Measurements from ENCODE around the gene ADORA2B. TPM values are rescaled to one million over a fixed set of nuclear protein-coding genes. Genes with fewer than 3 reads are reported as not detected.
"Not testable (repeated sequence)": the region's sequence is repeated elsewhere in the genome, so short reads cannot be mapped to it uniquely, and the experiment has no call there.

The ADORA2B gene
- total RNA-seq, 1 donor from 2014 or later, result 0.32 TPM

DNA sequence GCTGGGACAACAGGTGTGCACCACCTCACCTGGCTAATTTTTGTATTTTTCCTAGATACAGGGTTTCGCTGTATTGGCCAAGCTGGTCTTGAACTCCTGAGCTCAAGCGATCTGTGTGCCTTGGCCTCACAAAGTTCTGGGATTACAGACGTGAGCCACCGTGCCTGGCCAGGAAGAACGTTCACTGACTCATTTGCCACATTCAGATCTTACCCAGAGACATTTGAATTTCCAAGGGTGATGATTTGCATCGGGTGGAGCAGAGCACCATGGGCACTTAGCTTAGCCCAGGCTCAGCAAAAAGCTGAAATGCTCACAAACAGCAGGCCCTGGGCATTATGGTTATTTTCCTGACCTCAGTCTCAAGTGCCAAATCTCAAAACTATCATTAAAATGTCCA is 14.5 kb upstream of the ADORA2B start:
- no peak for DNase-seq
- Mint-ChIP-seq H3K4me1 (ENCODE audit: low read depth, unreplicated experiment) (no peaks in the 10 kb centered on the region), H3K36me3 (ENCODE audit: unreplicated experiment) (no peaks in the 10 kb centered on the region), H3K4me3 (ENCODE audit: unreplicated experiment) (no peak overlapping the region), H3K9me3 (ENCODE audit: unreplicated experiment) (peaks cover 2% of the 10 kb centered on the region), H3K27ac (ENCODE audit: unreplicated experiment) (no peak overlapping the region), H3K27me3 (ENCODE audit: unreplicated experiment) (peaks cover 11% of the 10 kb centered on the region)
- TF ChIP-seq, protein P1, sequence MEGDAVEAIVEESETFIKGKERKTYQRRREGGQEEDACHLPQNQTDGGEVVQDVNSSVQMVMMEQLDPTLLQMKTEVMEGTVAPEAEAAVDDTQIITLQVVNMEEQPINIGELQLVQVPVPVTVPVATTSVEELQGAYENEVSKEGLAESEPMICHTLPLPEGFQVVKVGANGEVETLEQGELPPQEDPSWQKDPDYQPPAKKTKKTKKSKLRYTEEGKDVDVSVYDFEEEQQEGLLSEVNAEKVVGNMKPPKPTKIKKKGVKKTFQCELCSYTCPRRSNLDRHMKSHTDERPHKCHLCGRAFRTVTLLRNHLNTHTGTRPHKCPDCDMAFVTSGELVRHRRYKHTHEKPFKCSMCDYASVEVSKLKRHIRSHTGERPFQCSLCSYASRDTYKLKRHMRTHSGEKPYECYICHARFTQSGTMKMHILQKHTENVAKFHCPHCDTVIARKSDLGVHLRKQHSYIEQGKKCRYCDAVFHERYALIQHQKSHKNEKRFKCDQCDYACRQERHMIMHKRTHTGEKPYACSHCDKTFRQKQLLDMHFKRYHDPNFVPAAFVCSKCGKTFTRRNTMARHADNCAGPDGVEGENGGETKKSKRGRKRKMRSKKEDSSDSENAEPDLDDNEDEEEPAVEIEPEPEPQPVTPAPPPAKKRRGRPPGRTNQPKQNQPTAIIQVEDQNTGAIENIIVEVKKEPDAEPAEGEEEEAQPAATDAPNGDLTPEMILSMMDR (IDR thresholded peaks at IDR 0.05; ENCODE audit: partially characterized antibody, unreplicated experiment), result no peak

DNA sequence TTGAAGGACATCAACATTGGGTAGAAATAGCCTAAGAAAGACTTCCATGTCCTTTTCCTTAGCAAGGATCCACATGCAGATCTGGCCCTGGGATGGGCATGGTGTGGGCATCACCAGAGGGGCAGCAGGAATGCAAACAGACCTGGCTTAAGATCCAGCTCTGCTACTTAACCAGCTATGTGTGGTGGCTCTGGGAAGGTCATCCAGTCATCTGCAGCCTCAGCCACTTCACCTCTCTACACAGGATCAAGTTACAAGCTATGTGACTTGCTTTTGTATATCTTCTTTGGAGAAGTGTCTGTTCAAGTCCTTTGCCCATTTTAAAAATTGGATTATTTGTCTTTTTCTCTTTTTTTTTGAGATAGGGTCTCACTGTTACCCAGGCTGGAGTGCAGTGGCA is 13.5 kb upstream of the ADORA2B start:
- Mint-ChIP-seq H3K4me3 (ENCODE audit: unreplicated experiment) (no peak overlapping the region), H3K36me3 (ENCODE audit: unreplicated experiment) (no peaks in the 10 kb centered on the region), H3K4me1 (ENCODE audit: low read depth, unreplicated experiment) (no peaks in the 10 kb centered on the region), H3K27me3 (ENCODE audit: unreplicated experiment) (peaks cover 8% of the 10 kb centered on the region), H3K27ac (ENCODE audit: unreplicated experiment) (no peak overlapping the region), H3K9me3 (ENCODE audit: unreplicated experiment) (peaks cover 2% of the 10 kb centered on the region)
- DNase-seq, result no peak
- TF ChIP-seq, protein P1 (IDR thresholded peaks at IDR 0.05; ENCODE audit: partially characterized antibody, unreplicated experiment), result no peak

DNA sequence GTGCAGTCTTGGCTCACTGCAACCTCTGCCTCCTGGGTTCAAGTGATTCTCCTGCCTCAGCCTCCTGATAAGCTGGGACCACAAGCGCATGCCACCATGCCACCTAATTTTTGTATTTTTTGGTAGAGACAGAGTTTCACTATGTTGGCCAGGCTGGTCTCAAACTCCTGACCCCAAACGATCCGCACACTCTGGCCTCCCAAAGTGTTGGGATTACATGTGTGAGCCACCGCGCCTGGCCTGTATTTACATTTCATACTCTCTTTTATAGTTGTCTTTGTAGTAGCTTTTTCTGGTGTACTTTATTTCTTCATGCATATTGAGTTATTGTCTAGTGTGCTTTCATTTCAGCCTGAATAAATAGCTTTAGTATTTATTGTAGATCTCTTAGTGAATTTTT is 10.1 kb upstream of the ADORA2B start:
- H3K4me1 Mint-ChIP-seq (ENCODE audit: low read depth, unreplicated experiment), result no peaks in the 10 kb centered on the region
- no peak for DNase-seq
- no peak overlapping the region for H3K27ac Mint-ChIP-seq (ENCODE audit: unreplicated experiment)
- H3K4me3 Mint-ChIP-seq (ENCODE audit: unreplicated experiment), result no peak overlapping the region
- H3K27me3 Mint-ChIP-seq (ENCODE audit: unreplicated experiment), result no peaks in the 10 kb centered on the region
- H3K36me3 Mint-ChIP-seq (ENCODE audit: unreplicated experiment), result no peaks in the 10 kb centered on the region
- H3K9me3 Mint-ChIP-seq (ENCODE audit: unreplicated experiment), result peaks cover under 1% of the 10 kb centered on the region
- TF ChIP-seq, protein P1 (IDR thresholded peaks at IDR 0.05; ENCODE audit: partially characterized antibody, unreplicated experiment), result no peak

DNA sequence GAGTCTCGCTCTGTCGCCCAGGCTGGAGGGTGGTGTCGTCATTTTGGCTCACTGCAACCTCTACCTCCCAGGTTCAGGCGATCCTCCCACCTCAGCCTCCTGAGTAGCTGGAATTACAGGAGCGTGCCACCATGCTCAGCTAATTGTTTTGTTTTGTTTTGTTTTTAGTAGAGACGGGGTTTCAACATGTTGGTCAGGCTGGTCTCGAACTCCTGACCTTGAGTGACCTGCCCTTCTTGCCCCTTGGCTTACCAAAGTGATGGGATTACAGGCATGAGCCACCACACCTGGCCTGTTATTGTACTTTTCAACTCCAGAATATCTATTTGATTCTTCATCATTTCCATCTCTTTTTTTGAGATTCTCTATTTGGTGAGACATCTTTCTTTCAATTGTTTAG is 9.0 kb upstream of the ADORA2B start:
- Mint-ChIP-seq H3K4me3 (ENCODE audit: unreplicated experiment) (no peak overlapping the region), H3K36me3 (ENCODE audit: unreplicated experiment) (no peaks in the 10 kb centered on the region), H3K27ac (ENCODE audit: unreplicated experiment) (no peak overlapping the region), H3K4me1 (ENCODE audit: low read depth, unreplicated experiment) (no peaks in the 10 kb centered on the region), H3K9me3 (ENCODE audit: unreplicated experiment) (peaks cover 2% of the 10 kb centered on the region), H3K27me3 (ENCODE audit: unreplicated experiment) (no peaks in the 10 kb centered on the region)
- no peak for DNase-seq
- TF ChIP-seq, protein P1 (IDR thresholded peaks at IDR 0.05; ENCODE audit: partially characterized antibody, unreplicated experiment), result no peak

DNA sequence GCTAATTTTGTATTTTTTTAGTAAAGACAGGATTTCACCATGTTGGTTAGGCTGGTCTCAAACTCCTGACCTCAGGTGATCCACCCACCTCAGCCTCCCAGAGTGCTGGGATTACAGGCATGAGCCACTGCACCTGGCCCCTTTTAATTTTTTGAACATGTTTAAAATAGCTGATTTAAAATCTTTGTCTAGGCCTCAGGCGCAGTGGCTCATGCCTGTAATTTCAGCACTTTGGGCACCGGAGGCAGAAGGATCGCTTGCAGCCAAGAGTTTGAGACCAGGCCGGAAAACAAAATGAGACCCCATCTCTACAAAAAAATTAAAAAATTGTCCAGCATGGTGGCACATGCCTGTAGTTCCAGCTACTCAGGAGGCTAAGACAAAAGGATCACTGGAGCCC is 8.4 kb upstream of the ADORA2B start:
- not testable (repeated sequence) for H3K36me3 Mint-ChIP-seq (ENCODE audit: unreplicated experiment); H3K27me3 Mint-ChIP-seq (ENCODE audit: unreplicated experiment); H3K4me1 Mint-ChIP-seq (ENCODE audit: low read depth, unreplicated experiment); H3K9me3 Mint-ChIP-seq (ENCODE audit: unreplicated experiment); DNase-seq; H3K4me3 Mint-ChIP-seq (ENCODE audit: unreplicated experiment); H3K27ac Mint-ChIP-seq (ENCODE audit: unreplicated experiment)

DNA sequence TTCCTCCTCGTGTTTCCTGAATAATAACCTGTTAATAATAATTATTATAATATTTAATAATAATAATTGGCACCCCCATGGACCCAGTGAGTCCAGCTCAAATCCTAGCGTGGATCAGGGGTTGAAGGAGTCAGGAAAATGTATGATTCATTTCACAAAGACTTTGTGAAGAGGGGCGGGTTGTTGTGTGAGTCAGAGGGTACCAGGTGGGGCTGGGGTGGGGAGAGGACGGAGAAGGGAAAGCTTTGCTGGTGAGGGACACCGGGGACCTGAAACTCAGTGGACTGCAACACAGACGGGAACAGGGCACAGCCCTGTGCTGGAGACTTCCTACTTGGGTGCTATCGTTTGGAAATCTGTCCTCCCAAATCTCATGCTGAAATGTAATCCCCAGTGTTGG is 3.1 kb upstream of the ADORA2B start:
- H3K4me3 Mint-ChIP-seq (ENCODE audit: unreplicated experiment), result no peak overlapping the region
- H3K4me1 Mint-ChIP-seq (ENCODE audit: low read depth, unreplicated experiment), result no peaks in the 10 kb centered on the region
- TF ChIP-seq, protein P1 (IDR thresholded peaks at IDR 0.05; ENCODE audit: partially characterized antibody, unreplicated experiment), result no peak
- H3K27ac Mint-ChIP-seq (ENCODE audit: unreplicated experiment), result no peak overlapping the region
- H3K9me3 Mint-ChIP-seq (ENCODE audit: unreplicated experiment), result peaks cover 11% of the 10 kb centered on the region
- H3K36me3 Mint-ChIP-seq (ENCODE audit: unreplicated experiment), result no peaks in the 10 kb centered on the region
- H3K27me3 Mint-ChIP-seq (ENCODE audit: unreplicated experiment), result peaks cover 15% of the 10 kb centered on the region
- no peak for DNase-seq

Data from glutamatergic neuron (in vitro differentiated cells).